Measurements from ENCODE around the gene SNX20. TPM values are rescaled to one million over a fixed set of nuclear protein-coding genes. Genes with fewer than 3 reads are reported as not detected.

Gene SNX20
- total RNA-seq, result 1 to 10 TPM in 3 of 4 donors, under 1 TPM in 1; 0.84 to 1.8 (median 1.0) TPM

- Histone ChIP-seq H3K27ac (peak within 1 kb of the TSS in 1 of 4 donors; percentile 25), H3K4me1 (no peaks in the 10 kb centered on the region), H3K9me3 (no peaks in the 10 kb centered on the region), H3K4me3 (peak within 1 kb of the TSS in 1 of 2 donors; percentile 38), H3K36me3 (no peaks in the 10 kb centered on the region), H3K27me3 (no peaks in the 10 kb centered on the region)
- ATAC-seq, result peak; percentile 50
- 84 to 100% methylated on average over 1 to 7 of the region's 16 CpGs for WGBS, 2 donors (ENCODE audit: low coverage in 1 of 2)
- no peak for TF ChIP-seq POLR2A (IDR thresholded peaks at IDR 0.05)
- TF ChIP-seq POLR2AphosphoS5 (IDR thresholded peaks at IDR 0.05), result no peak
- TF ChIP-seq EP300 (IDR thresholded peaks at IDR 0.05), result no peak
- no peak for TF ChIP-seq CTCF (IDR thresholded peaks at IDR 0.05)
Measured at GRCh38 chr16:50681021-50681885, at the start of gene SNX20. SNX20 (minus strand) TSS chr16:50681312; CDS start chr16:50677526, 3,786 bp downstream.

- ATAC-seq, result no peak
- no peak overlapping the region for H3K27ac ChIP-seq
- H3K27me3 ChIP-seq, result no peaks in the 10 kb centered on the region
- no peak overlapping the region for H3K4me3 ChIP-seq
- TF ChIP-seq EP300 (IDR thresholded peaks at IDR 0.05) (no peak), POLR2AphosphoS5 (IDR thresholded peaks at IDR 0.05) (no peak), POLR2A (IDR thresholded peaks at IDR 0.05) (no peak), CTCF (IDR thresholded peaks at IDR 0.05) (no peak)
- no peaks in the 10 kb centered on the region for H3K4me1 ChIP-seq
- peaks cover 0 to 16% of the 10 kb centered on the region in 2 donors for H3K36me3 ChIP-seq
- H3K9me3 ChIP-seq, result no peaks in the 10 kb centered on the region
Measured at GRCh38 chr16:50724306-50724705, 43.2 kb upstream of the SNX20 start.

GRCh38 chr16:50722960-50723359 is 41.8 kb upstream of the SNX20 start:
- H3K4me3 ChIP-seq, result no peak overlapping the region
- no peaks in the 10 kb centered on the region for H3K27me3 ChIP-seq
- H3K27ac ChIP-seq, result no peak overlapping the region
- H3K36me3 ChIP-seq, result peaks cover 0 to 16% of the 10 kb centered on the region in 2 donors
- H3K9me3 ChIP-seq, result no peaks in the 10 kb centered on the region
- H3K4me1 ChIP-seq, result no peaks in the 10 kb centered on the region
- no peak for ATAC-seq
- WGBS, 2 donors (ENCODE audit: low coverage in 1 of 2), result 67 to 71% methylated on average over 1 to 2 of the region's 2 CpGs
- no peak for TF ChIP-seq CTCF (IDR thresholded peaks at IDR 0.05)
- no peak for TF ChIP-seq POLR2AphosphoS5 (IDR thresholded peaks at IDR 0.05)
- TF ChIP-seq POLR2A (IDR thresholded peaks at IDR 0.05), result no peak
- no peak for TF ChIP-seq EP300 (IDR thresholded peaks at IDR 0.05)

- H3K27me3 ChIP-seq, result no peaks in the 10 kb centered on the region
- ATAC-seq, result no peak
Measured at GRCh38 chr16:50722405-50722737, 41.3 kb upstream of the SNX20 start.

More at GRCh38 chr16:50722405-50722737, 41.3 kb upstream of the SNX20 start:
- WGBS, 2 donors (ENCODE audit: low coverage in 1 of 2), result no CpG with 5 or more reads among the region's 1 CpG
- H3K36me3 ChIP-seq, result peaks cover 0 to 16% of the 10 kb centered on the region in 2 donors
- TF ChIP-seq EP300 (IDR thresholded peaks at IDR 0.05), result no peak
- no peak for TF ChIP-seq POLR2AphosphoS5 (IDR thresholded peaks at IDR 0.05)
- no peak for TF ChIP-seq CTCF (IDR thresholded peaks at IDR 0.05)
- TF ChIP-seq POLR2A (IDR thresholded peaks at IDR 0.05), result no peak
- no peaks in the 10 kb centered on the region for H3K9me3 ChIP-seq
- H3K4me1 ChIP-seq, result no peaks in the 10 kb centered on the region
- H3K4me3 ChIP-seq, result no peak overlapping the region
- no peak overlapping the region for H3K27ac ChIP-seq

Measured in gastroesophageal sphincter (tissue), 4 donors.